GM21737 (cell line): ENCODE data around the gene UNC5C.

Experiments used
- ATAC-seq: cut with Tn5 transposase; IDR thresholded peaks from one replicate; pipeline ENCODE4 v1.9.1; 2021; ENCODE audit warnings: mild to moderate bottlenecking, moderate library complexity; ENCODE audit not compliant: unreplicated experiment

UNC5C gene

DNA sequence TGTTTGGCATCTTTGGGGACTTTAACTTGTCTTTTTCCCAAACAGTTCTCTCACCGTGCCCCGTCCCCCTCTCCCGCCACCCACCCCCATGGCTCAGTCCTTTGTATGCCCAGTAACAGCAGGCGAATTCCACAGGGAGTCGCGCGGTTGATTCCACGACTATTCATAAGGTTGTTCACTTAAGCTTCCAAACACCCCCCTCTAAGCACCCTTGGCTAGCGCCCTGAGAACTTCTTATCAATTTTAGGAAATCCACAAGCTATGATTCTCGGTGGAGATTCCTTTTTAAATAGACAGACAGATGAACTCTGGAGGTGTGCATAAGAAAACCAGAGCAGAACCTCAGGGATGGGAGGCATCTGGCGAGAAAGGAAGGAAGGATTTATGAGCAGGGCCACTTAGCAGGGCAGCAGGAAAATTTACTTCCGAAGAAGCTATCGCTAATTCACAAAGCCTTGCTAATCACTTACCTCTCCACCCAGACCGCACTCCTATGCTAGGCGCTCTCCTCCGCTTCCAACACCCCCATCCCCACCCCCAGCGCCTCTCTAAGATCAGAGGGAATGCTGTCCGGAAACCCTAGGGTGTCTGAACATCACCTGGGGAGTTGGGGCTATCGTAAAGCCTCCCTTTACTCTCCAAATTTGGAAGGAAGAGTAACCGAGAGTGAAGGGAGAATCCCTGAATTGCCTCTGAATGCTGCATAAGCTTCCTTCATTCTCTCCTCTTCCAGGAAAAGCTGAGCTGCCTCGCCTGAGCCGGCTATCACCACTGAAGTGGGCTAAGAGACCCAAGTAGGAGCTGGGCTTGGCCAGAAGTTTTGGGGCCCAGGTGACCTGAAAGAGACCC lies 1.7 kb downstream of the UNC5C start:
- no peak for ATAC-seq

GRCh38 chr4:95546221-95546620 lies 2.6 kb downstream of the UNC5C start:
- ATAC-seq = no peak

GRCh38 chr4:95545546-95545945 lies 3.2 kb downstream of the UNC5C start:
- no peak for ATAC-seq

DNA sequence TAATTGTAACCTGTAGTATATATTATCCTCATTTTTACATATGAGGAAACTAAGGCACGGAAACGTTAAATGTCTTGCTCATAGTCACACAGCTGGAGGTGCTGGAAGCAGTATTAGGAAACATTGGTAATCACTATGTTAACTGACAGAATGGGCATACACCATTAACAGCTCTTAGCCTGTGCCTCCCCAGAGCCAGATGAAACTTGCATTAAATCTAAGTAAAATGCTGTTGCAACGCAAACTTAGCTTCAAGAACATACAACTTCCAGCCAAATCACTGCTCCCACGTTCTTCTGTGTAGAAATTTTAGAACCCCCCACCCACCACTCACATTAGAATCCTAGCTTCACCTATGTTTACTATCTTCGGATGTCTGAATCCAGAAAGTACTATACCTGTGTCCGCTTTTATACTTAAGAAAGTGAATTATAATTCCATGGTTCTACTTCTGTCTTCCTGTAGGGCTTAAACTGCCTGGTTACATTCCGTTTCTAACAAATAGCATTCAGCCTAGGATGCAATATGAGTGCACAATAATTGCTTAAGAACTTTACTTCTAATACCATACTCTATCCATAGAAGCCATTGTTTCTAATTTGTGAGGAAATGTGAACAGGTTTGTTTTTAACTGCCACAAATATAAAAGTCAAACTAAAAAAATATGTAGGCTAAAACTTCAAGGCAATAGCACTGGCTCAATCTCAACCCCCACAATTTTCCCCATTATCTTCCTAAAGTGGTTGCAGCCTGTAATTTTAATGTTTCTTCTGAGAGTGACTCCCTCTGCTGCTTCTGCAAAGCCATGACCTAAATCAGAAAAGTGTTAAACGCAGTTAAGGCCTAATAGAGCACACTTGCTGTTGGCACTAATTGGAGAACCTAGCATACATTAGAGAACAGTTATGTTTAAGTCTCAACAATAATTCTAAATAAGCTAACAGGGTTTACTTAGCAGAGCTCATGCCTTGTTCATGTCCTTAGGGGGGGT lies 4.4 kb downstream of the UNC5C start:
- ATAC-seq = no peak

- no peak for ATAC-seq
Observed at GRCh38 chr4:95541889-95542607, 6.7 kb downstream of the UNC5C start.

GRCh38 chr4:95541094-95541493 lies 7.7 kb downstream of the UNC5C start:
- no peak for ATAC-seq

DNA sequence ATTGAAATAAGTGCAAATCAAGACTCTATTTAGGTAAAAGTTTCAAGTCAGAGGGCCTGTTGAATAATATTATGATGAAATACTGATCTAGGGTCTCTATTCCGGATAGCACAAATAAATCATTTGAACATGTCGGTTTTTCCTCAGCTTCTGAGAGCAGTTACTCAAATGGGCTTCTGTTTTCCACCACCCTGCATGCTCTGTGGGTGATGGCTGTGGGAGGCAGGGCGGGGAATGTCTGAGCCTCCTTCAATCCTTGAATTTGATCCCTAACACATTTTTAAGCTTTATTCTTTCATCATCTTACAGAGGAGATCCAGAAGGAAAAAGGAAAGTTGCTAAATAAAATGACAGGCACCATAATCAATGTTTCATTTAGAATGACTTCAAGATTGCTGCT lies 8.5 kb downstream of the UNC5C start:
- no peak for ATAC-seq

- no peak for ATAC-seq
Observed at GRCh38 chr4:95539106-95539505, 9.7 kb downstream of the UNC5C start.

DNA sequence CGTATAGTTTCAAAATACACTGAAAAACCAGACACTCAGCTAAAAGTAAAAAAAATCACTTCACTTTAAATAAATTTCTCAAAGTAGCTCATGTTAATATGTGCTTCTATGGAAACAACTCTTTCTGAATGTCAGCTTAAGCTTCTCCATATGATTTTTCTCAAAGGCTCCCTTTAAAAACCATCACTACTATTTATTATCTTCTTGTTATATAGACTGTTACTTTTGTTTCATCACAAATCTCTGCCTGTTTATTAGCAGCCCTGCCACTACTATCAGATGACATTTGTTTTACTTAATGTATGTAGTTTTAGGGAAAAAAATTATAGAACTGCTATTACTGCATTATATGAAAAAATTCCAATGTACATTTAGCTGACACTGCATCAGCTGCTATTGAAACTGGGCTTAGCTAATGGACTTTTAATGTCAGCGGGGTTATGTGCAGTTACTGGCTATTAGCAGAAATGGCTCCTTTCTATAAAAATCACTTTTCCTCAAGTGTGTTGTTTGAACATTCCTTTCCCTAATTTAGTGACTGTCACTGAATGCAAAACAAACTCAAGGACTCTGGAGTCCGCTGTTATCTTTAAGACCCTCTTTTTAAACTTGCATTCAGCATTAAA lies 10.8 kb downstream of the UNC5C start:
- ATAC-seq = no peak

DNA sequence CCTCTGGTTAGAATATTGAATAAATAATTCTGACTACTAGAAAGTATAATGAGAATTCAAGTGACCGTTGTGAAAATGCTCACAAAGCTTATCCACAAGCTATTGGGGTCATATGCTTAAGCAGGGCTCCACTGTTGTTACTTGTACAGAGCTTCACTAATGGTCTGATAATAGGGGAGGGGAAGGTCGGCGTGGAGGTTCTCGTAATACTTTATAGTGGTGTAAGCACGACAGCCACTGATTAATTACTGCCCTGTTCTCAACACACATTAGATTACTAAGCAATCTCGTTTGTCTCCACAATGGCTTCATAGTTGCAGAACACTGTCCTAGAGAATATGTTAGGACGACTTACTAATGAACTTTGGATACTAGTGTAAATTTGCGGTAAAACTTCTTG lies 11.6 kb downstream of the UNC5C start:
- ATAC-seq = no peak

DNA sequence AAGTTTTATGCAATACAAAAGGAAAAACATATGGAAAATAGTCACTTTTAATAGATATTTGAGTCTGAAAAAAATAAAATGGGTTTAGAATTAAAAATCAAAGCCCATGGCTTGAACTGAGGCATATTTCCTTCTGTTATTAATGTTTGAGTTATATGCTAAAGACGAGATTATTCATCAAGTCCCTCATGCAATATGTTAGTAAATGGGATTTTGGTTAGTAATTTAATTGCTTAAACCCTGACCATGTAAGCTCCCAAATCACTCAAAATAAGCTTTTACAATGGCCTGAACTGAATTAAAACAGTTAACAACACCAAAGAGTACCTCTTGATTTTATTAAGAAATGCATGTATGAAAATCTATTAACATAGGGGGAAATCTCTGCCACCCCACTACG lies 12.1 kb downstream of the UNC5C start:
- ATAC-seq = no peak

DNA sequence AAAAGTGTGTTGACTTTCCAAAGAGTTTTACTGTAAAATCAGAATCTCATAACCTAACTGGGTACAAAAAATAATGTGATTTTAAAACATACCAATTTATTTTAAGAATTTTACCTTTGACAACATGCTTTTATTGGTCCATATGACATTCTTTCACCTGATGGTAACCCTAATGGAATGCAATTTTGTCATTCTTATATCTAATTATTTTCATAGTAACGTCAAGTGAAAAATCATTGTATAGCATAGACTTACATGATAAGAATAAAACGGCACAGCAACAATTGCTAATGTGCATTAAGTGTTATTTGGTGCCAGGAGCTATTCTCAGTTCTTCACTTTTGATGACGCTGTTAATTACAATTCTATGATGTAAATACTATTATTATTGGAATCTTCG lies 13.6 kb downstream of the UNC5C start:
- no peak for ATAC-seq

- ATAC-seq = no peak
Observed at GRCh38 chr4:95534032-95534431, 14.7 kb downstream of the UNC5C start.

GRCh38 chr4:95533254-95533653 lies 15.5 kb downstream of the UNC5C start:
- ATAC-seq = no peak

DNA sequence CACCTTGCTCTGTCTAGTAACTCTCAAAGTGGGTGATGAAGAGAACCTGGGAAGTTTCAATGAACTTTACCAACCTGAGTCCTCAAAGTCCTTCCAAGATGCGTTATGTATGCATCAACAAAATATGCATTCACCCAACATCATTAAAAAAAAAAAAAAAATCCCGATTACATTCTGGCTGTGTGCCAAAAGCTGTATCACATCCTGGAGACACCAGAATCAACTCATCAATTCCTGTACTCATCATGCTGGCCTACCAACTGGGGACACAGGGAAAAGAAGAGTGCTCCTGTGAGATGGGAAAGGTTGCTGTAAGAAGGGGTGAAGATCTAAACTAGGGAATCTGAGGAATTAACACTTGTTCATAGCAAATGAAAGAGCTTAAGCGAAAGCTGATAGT lies 16.5 kb downstream of the UNC5C start:
- ATAC-seq = no peak

GRCh38 chr4:95531141-95531540 lies 17.6 kb downstream of the UNC5C start:
- ATAC-seq = no peak

- ATAC-seq = no peak
Observed at GRCh38 chr4:95529946-95530345, 18.8 kb downstream of the UNC5C start.

- no peak for ATAC-seq
Observed at GRCh38 chr4:95528388-95528948, 20.3 kb downstream of the UNC5C start.

DNA sequence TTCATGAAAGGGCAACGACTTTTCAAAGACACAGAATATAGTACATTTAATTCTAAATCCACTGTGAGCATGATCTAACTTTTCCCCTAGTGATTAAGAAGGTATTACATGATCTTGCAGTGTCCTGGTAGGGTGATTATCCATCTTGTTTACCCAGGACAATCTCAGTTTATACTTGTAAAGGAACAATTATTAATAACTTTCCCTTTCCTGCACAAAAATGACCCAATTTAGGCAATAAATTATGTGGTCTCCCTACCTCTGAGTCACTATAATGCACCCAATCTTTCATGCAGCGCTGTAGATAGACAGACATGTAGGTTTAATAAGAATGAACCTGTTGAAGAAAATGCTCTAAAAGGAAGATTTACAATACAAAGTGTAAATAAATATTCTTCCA lies 22.7 kb downstream of the UNC5C start:
- ATAC-seq = no peak

- ATAC-seq = no peak
Observed at GRCh38 chr4:95524729-95525128, 24.0 kb downstream of the UNC5C start.
